ENCODE results near the gene CALR.

GRCh38 chr19:12913851-12914690 lies 24.3 kb upstream of the CALR start:
- TF ChIP-seq CTCF (IDR thresholded peaks at IDR 0.05; ENCODE audit: low read length) (no peak), EZH2 (optimal IDR thresholded peaks at IDR 0.05; ENCODE audit: low read depth, low read length) (no peak), EZH2phosphoT487 (IDR thresholded peaks at IDR 0.05; ENCODE audit: low read length) (no peak)
